Measurements from ENCODE around the gene TMEM143. TPM values are rescaled to one million over a fixed set of nuclear protein-coding genes. Genes with fewer than 3 reads are reported as not detected.
A peak's percentile ranks its signal among the peaks of the same experiment; 100 is the strongest.

Gene TMEM143
- total RNA-seq (2021; fragmentation: NEBNext Ultra II Directional; extraction: Animal tissue kit (Norgen Biotek cat#: 25700)) (14.2 and 14.7 TPM in 2 replicates), polyA plus RNA-seq (2011; rRNA removed) (19.1 and 26.7 TPM in 2 replicates), polyA minus RNA-seq (2011; rRNA and poly(A)+ RNA removed) (10.4 and 15.6 TPM in 2 replicates)
- 17.1 TPM for polyA plus RNA-seq (2011; cell fraction: cytosol; rRNA removed)
- 47.8 TPM for polyA plus RNA-seq (2011; cell fraction: nucleus; rRNA removed)
- polyA plus RNA-seq (2012, experiment 1 of 2) = 9.5 to 18.4 TPM (median 14.8 TPM) in 4 replicates
- polyA plus RNA-seq (2012, experiment 2 of 2) = 13.1 TPM
- 12.7 TPM for polyA plus RNA-seq (2013, experiment 1 of 2)
- polyA plus RNA-seq (2013, experiment 2 of 2) = 11.9 TPM
- 22.6 TPM for polyA minus RNA-seq (2011; cell fraction: cytosol; rRNA and poly(A)+ RNA removed)
- polyA minus RNA-seq (2011; cell fraction: nucleus; rRNA and poly(A)+ RNA removed) = 14.9 TPM
- long read RNA-seq, experiment 1, partial matches to known transcripts = 10 of 13 reads
- long read RNA-seq, experiment 1, other reads (novel, unspliced or antisense) = 1 of 13 reads
- long read RNA-seq, experiment 2, partial matches to known transcripts = 0 of 5 reads
- long read RNA-seq, experiment 2, other reads (novel, unspliced or antisense) = 1 of 5 reads

DNA sequence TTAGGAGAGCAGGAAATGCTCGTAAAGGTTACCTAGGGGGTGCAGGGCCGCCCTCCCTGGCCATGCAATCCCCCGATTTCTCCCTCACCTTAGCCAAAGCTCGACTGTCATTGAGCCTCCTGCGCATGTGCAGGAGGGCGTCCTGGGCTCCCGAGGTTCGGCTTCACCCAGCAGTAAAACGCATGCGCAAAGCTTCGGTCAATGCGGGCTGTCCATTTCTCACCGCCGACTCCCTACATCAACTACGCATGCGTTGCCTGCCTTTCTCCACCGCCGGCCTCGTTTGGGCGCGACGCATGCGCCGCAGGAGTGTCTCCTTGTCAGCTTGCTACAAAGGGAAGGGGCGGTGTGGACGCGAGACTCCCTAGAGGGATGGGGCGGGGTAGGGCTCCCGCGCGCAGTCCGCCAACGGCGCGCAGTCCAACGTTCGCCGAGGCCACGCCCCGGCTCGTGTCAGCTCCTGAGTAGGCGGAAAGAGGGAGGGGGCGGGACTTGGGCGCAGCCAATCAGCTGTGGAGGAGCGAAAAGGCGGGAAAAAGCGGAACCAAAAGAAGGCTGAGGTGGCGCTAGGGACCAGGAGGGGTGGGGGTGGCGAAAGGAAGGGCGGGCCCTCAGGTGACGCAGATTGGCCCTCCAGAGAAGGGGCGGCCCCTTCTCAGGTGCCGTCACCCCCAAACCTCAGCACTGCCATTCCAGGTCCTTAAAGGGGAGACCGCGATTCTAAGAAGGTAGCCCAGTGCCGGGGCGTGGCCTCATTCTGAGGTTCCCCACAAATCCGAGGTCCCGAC lies at the start of gene TMEM143, which contains the start of gene SYNGR4:
Gene TMEM143, minus strand, starts transcription at position 131 of the 788 bp plus-strand sequence. Its CDS starts 20 bp downstream, at position 111.
Gene SYNGR4, plus strand, starts transcription at position 558 of the 788 bp plus-strand sequence. CDS start 1,476 bp downstream, outside the sequence.
- WGBS, 2 experiments (ENCODE audit: extremely low coverage in 1 of 2, insufficient coverage in 1 of 2, insufficient read length in 1 of 2, insufficient replicate concordance in 2 of 2, low coverage in 1 of 2, low lambda C conversion rate in 2 of 2, missing lambda C conversion rate in 1 of 2) = 2% methylated on average over 59 of the region's 59 CpGs; no CpG with 5 or more reads in 1 of the 2 experiments
- peak within 1 kb of the TSS; percentile 92 for H2BK5ac ChIP-seq (ENCODE audit: low read depth, low read length)
- peak within 1 kb of the TSS; percentile 84; the same call in 1 of the 2 replicates for H2AK5ac ChIP-seq (ENCODE audit: low read depth, low read length)
- H3K23ac ChIP-seq (ENCODE audit: insufficient read length) = no peak within 1 kb of the TSS
- ChIA-PET CTCF (ENCODE audit: partially characterized antibody) (interaction anchor here (0.9 to 2.6 kb wide), 8 partner anchors 9 to 51 kb away, joined by 3 to 12 read pairs (median 4); partner anchors contain the start of gene KDELR1), POLR2A (ENCODE audit: partially characterized antibody) (interaction anchor here (0.8 to 3.1 kb wide), 15 partner anchors 9 to 115 kb away, joined by 3 to 27 read pairs (median 5); partner anchors contain the start of genes GRIN2D, GRWD1 and KDELR1)
- no peak within 1 kb of the TSS for H3K14ac ChIP-seq (ENCODE audit: insufficient read length)
- H3K56ac ChIP-seq (replicated peaks; ENCODE audit: insufficient read length, low read depth, low read length) = peak within 1 kb of the TSS; percentile 88
- no peaks in the 10 kb centered on the region for H3K79me1 ChIP-seq (ENCODE audit: low read depth, low read length)
- H3K18ac ChIP-seq (ENCODE audit: extremely low read depth, low read length) = peak within 1 kb of the TSS; percentile 96
- FAIRE-seq = peak; percentile 95
- no peaks in the 10 kb centered on the region for H3K79me2 ChIP-seq (ENCODE audit: control insufficient read depth in 1 of 2, insufficient read depth in 2 of 2, low read length in 2 of 2)
- peak; percentile 96 to 100 for DNase-seq (ENCODE audit: low read depth in 1 of 2, low spot score in 2 of 2)
- peak within 1 kb of the TSS; percentile 74 for H4K5ac ChIP-seq (ENCODE audit: insufficient read length, low read depth, low read length)
- H3K36me3 ChIP-seq (ENCODE audit: control insufficient read depth in 2 of 4, insufficient read depth in 4 of 4, low read length in 3 of 4) = no peaks in the 10 kb centered on the region
- H3K27me3 ChIP-seq (replicated peaks in 1 of 4; ENCODE audit: control insufficient read depth in 3 of 4, extremely low read depth in 1 of 4, insufficient read depth in 3 of 4, low read length in 3 of 4) = peaks cover 0 to 10% (median 2%) of the 10 kb centered on the region in 4 experiments; a peak in 3 of 7 replicates
- H4K8ac ChIP-seq (ENCODE audit: extremely low read depth, insufficient read depth, low read length) = peak within 1 kb of the TSS; percentile 91
- peak within 1 kb of the TSS; percentile 61 for H2BK120ac ChIP-seq (replicated peaks; ENCODE audit: low read depth, low read length)
- no peak within 1 kb of the TSS for H2BK15ac ChIP-seq (ENCODE audit: low read length)
- H3K4ac ChIP-seq (replicated peaks; ENCODE audit: insufficient read length, low read depth, low read length) = peak within 1 kb of the TSS; percentile 58
- H3K4me3 ChIP-seq (ENCODE audit: extremely low read depth in 1 of 4, insufficient read depth in 2 of 4, low read depth in 3 of 4, low read length in 4 of 4) = peak within 1 kb of the TSS; percentile 44 to 90 (median 72)
- peak within 1 kb of the TSS; percentile 80 for H3K27ac ChIP-seq (ENCODE audit: low read depth, low read length)
- H3K4me1 ChIP-seq (replicated peaks in 1 of 4; ENCODE audit: control insufficient read depth in 3 of 4, insufficient read depth in 4 of 4, low read length in 3 of 4) = peaks cover 0 to 5% (median 4%) of the 10 kb centered on the region in 4 experiments; a peak in 4 of 7 replicates
- peak within 1 kb of the TSS; percentile 81 for H4K91ac ChIP-seq (replicated peaks; ENCODE audit: insufficient read length, low read length)
- H3K9ac ChIP-seq (replicated peaks in 1 of 4; ENCODE audit: extremely low read depth in 1 of 4, low read depth in 3 of 4, low read length in 3 of 4) = peak within 1 kb of the TSS; percentile 71 to 91 (median 82)
- no peaks in the 10 kb centered on the region for H4K20me1 ChIP-seq (replicated peaks in 1 of 2; ENCODE audit: control insufficient read depth in 1 of 2, insufficient read depth in 2 of 2, low read length in 2 of 2)
- peak within 1 kb of the TSS; percentile 77 to 97 for H3K4me2 ChIP-seq (ENCODE audit: insufficient read depth in 1 of 2, low read depth in 2 of 2, low read length in 2 of 2)
- no peak within 1 kb of the TSS for H2BK20ac ChIP-seq (ENCODE audit: low read length)
- peak within 1 kb of the TSS; percentile 87 for H2BK12ac ChIP-seq (ENCODE audit: low read depth, low read length)
- H3K23me2 ChIP-seq (ENCODE audit: low read depth, low read length) = peaks cover 7% of the 10 kb centered on the region
- no peaks in the 10 kb centered on the region for H3K9me3 ChIP-seq (ENCODE audit: insufficient read depth in 2 of 2, low read depth in 1 of 2, low read length in 1 of 2)
- H2AFZ ChIP-seq (ENCODE audit: low read length) = peak within 1 kb of the TSS; percentile 91
- TF ChIP-seq NRF1 (IDR thresholded peaks at IDR 0.05; ENCODE audit: low read depth, low read length) = peak; percentile 99
- peak; percentile 40; the same call in 1 of the 2 replicates for TF ChIP-seq EGR1 (IDR thresholded peaks at IDR 0.05; ENCODE audit: borderline replicate concordance, low read depth, low read length)
- peak; percentile 82; the same call in 1 of the 2 replicates for TF ChIP-seq SP1 (IDR thresholded peaks at IDR 0.05; ENCODE audit: low read depth, low read length)
- TF ChIP-seq PHF8 (conservative IDR thresholded peaks at IDR 0.05; ENCODE audit: low read depth, low read length) = no peak; the same call in 1 of the 2 replicates
- TF ChIP-seq HDAC2 (IDR thresholded peaks at IDR 0.05; ENCODE audit: borderline replicate concordance in 1 of 2, low read depth in 2 of 2, low read length in 2 of 2) = 0 out of 4 replicates have a peak, but pooled peaks of 1 of the 2 experiments have one; percentile 21
- no peak for TF ChIP-seq CBX5 (IDR thresholded peaks at IDR 0.05; ENCODE audit: low read depth, low read length)
- TF ChIP-seq E2F6 (IDR thresholded peaks at IDR 0.05) = peak; percentile 98
